ENCODE results near the gene YBX3. TPM values are rescaled to one million over a fixed set of nuclear protein-coding genes. Genes with fewer than 3 reads are reported as not detected.

The YBX3 gene
- total RNA-seq, 3 donors from 2014 or later = 262 to 381 (median 290) TPM

DNA sequence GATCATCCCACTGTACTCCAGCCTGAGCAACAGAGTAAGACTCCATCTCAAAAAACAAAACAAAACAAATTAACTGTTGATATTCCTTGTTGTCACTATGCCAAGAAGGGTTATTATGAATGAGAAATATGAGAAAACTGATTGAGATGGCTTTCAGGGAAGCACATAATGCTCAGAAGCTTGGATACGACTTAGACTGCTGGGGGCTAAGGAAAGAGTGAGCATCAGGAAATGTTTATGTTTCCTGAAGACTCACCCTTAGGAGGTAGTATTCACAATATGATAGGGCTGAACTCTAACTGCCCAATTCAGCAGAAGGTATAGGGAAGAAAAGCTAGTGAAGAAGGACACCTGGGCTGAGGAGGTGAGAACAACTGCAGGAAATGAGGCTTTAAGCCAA lies 55.5 kb downstream of the YBX3 start:
- Histone ChIP-seq H3K9me3 (no peaks in the 10 kb centered on the region), H3K4me1 (no peaks in the 10 kb centered on the region), H3K27me3 (no peaks in the 10 kb centered on the region), H3K27ac (no peak overlapping the region), H3K4me3 (no peak overlapping the region), H3K36me3 (no peaks in the 10 kb centered on the region)
- intact Hi-C loops (cut with DNase I; ENCODE audit: low total_unique reads) = no loop called here
- TF ChIP-seq POLR2A (IDR thresholded peaks at IDR 0.05) (no peak), POLR2AphosphoS5 (IDR thresholded peaks at IDR 0.05) (no peak)
- TF ChIP-seq, protein P1, sequence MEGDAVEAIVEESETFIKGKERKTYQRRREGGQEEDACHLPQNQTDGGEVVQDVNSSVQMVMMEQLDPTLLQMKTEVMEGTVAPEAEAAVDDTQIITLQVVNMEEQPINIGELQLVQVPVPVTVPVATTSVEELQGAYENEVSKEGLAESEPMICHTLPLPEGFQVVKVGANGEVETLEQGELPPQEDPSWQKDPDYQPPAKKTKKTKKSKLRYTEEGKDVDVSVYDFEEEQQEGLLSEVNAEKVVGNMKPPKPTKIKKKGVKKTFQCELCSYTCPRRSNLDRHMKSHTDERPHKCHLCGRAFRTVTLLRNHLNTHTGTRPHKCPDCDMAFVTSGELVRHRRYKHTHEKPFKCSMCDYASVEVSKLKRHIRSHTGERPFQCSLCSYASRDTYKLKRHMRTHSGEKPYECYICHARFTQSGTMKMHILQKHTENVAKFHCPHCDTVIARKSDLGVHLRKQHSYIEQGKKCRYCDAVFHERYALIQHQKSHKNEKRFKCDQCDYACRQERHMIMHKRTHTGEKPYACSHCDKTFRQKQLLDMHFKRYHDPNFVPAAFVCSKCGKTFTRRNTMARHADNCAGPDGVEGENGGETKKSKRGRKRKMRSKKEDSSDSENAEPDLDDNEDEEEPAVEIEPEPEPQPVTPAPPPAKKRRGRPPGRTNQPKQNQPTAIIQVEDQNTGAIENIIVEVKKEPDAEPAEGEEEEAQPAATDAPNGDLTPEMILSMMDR (IDR thresholded peaks at IDR 0.05) = no peak
- no peak for DNase-seq (ENCODE audit: low spot score in 2 of 2)

DNA sequence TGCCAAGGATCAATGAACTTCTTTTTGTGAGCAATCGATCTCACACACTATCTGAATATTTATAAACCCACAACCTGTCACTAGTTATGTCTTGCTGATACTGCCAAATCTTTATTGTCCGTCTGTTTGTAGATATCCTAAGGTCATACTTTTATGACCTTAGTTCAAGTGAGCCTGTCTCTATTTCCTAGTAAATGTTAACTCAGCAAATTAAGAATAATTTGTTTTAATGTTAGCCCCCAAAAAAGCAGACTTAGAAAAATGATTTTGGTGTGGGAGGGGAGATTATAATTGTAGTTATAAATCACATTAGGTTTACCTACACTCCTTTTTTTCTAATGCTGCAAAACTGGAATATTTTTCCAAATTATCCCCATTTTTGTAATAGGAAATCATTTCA lies 58.6 kb downstream of the YBX3 start:
- Histone ChIP-seq H3K36me3 (no peaks in the 10 kb centered on the region), H3K4me3 (no peak overlapping the region), H3K27me3 (no peaks in the 10 kb centered on the region), H3K27ac (no peak overlapping the region), H3K4me1 (no peaks in the 10 kb centered on the region), H3K9me3 (no peaks in the 10 kb centered on the region)
- intact Hi-C loops (cut with DNase I; ENCODE audit: low total_unique reads) = no loop called here
- no peak for DNase-seq (ENCODE audit: low spot score in 2 of 2)
- no peak for TF ChIP-seq POLR2AphosphoS5 (IDR thresholded peaks at IDR 0.05)
- TF ChIP-seq, protein P1 (IDR thresholded peaks at IDR 0.05) = no peak
- no peak for TF ChIP-seq POLR2A (IDR thresholded peaks at IDR 0.05)

DNA sequence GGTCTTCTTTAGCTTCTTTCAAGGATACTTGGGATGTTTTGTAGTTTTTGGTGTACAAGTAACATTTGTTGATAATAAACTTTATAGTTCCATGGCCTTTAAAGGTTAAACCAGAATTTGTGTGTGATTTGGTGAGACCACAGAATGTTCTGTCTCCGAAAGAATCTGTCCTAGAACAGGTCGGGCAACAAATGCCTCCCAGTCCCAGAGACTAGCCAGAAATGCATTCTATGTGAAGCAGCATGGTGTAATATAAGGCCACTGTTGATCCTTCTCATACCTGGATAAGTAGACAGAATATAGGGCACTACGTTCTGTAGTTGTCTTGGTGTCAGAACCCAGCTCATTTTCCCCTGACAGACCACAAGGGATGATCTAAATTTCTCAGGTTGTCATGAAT lies 59.3 kb downstream of the YBX3 start:
- Histone ChIP-seq H3K4me1 (no peaks in the 10 kb centered on the region), H3K36me3 (no peaks in the 10 kb centered on the region), H3K27me3 (no peaks in the 10 kb centered on the region), H3K27ac (no peak overlapping the region), H3K9me3 (no peaks in the 10 kb centered on the region), H3K4me3 (no peak overlapping the region)
- TF ChIP-seq POLR2A (IDR thresholded peaks at IDR 0.05) = no peak
- TF ChIP-seq, protein P1 (IDR thresholded peaks at IDR 0.05) = no peak
- TF ChIP-seq POLR2AphosphoS5 (IDR thresholded peaks at IDR 0.05) = no peak
- intact Hi-C loops (cut with DNase I; ENCODE audit: low total_unique reads) = no loop called here
- no peak for DNase-seq (ENCODE audit: low spot score in 2 of 2)

DNA sequence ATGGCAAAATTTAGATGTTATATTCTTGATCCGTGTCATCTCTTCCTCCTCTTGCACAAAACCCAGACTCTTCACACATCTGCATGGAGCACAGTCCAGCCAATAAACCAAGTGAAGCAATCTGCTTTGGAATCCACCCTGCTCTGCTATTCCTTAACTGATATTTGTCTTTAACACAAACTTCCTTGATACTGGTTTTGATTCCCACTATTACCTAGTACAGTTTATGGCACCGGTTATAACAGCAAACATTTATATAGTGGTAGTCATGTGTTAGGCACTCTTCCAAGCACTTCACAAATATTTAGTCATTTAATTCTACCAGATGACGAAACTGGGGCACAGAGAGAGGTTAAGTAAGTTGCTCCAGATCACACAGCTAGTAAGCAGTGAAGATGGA lies 61.8 kb downstream of the YBX3 start:
- no peak for DNase-seq (ENCODE audit: low spot score in 2 of 2)
- H3K4me3 ChIP-seq = no peak overlapping the region
- intact Hi-C loops (cut with DNase I; ENCODE audit: low total_unique reads) = no loop called here
- TF ChIP-seq POLR2A (IDR thresholded peaks at IDR 0.05) = no peak
- TF ChIP-seq POLR2AphosphoS5 (IDR thresholded peaks at IDR 0.05) = no peak
- TF ChIP-seq, protein P1 (IDR thresholded peaks at IDR 0.05) = no peak
- H3K36me3 ChIP-seq = no peaks in the 10 kb centered on the region
- H3K4me1 ChIP-seq = no peaks in the 10 kb centered on the region
- no peak overlapping the region for H3K27ac ChIP-seq
- no peaks in the 10 kb centered on the region for H3K9me3 ChIP-seq
- H3K27me3 ChIP-seq = no peaks in the 10 kb centered on the region

DNA sequence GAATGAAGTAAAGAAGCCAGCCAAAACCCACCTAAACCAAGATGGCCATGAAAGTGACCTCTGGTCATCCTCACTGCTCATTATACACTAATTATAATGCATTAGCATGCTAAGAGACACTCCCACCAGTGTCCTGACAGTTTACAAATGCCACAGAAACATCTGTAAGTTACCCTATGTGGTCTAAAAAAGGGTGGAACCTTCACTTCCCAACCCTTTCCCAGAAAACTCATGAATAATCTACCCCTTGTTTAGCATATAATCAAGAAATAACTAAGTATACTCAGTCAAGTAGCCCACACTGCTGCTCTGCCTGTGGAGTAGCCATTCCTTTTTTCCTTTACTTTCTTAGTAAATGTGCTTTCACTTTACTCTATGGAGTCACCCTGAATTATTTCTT lies 69.1 kb downstream of the YBX3 start:
- Histone ChIP-seq H3K27me3 (no peaks in the 10 kb centered on the region), H3K4me1 (no peaks in the 10 kb centered on the region), H3K4me3 (no peak overlapping the region), H3K36me3 (no peaks in the 10 kb centered on the region), H3K9me3 (no peaks in the 10 kb centered on the region), H3K27ac (no peak overlapping the region)
- DNase-seq (ENCODE audit: low spot score in 2 of 2) = no peak
- intact Hi-C loops (cut with DNase I; ENCODE audit: low total_unique reads) = no loop called here
- TF ChIP-seq POLR2AphosphoS5 (IDR thresholded peaks at IDR 0.05) (no peak), POLR2A (IDR thresholded peaks at IDR 0.05) (no peak)
- TF ChIP-seq, protein P1 (IDR thresholded peaks at IDR 0.05) = no peak
